Measurements from ENCODE around the gene CLIC1.

- TF ChIP-seq, protein P1, sequence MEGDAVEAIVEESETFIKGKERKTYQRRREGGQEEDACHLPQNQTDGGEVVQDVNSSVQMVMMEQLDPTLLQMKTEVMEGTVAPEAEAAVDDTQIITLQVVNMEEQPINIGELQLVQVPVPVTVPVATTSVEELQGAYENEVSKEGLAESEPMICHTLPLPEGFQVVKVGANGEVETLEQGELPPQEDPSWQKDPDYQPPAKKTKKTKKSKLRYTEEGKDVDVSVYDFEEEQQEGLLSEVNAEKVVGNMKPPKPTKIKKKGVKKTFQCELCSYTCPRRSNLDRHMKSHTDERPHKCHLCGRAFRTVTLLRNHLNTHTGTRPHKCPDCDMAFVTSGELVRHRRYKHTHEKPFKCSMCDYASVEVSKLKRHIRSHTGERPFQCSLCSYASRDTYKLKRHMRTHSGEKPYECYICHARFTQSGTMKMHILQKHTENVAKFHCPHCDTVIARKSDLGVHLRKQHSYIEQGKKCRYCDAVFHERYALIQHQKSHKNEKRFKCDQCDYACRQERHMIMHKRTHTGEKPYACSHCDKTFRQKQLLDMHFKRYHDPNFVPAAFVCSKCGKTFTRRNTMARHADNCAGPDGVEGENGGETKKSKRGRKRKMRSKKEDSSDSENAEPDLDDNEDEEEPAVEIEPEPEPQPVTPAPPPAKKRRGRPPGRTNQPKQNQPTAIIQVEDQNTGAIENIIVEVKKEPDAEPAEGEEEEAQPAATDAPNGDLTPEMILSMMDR (conservative IDR thresholded peaks at IDR 0.05; ENCODE audit: low read depth, low read length), result no peak
- no peak for TF ChIP-seq EZH2 (IDR thresholded peaks at IDR 0.05; ENCODE audit: borderline replicate concordance, low read depth, low read length, poor library complexity, severe bottlenecking)
These were observed 40.8 kb upstream of the CLIC1 start, which contains the start of gene VWA7 for GRCh38 chr6:31776989-31777666.

Data from A673 (cell line).